IMR-90 (cell line): Measurements from ENCODE around the gene PPP2R1A. TPM values are rescaled to one million over a fixed set of nuclear protein-coding genes. Genes with fewer than 3 reads are reported as not detected.

Experiments used
- ATAC-seq: fragments of 200-7000 bp; cut with Tn5 transposase; 2 replicates; pipeline ENCODE4 v1.9.1; 2020; ENCODE audit warnings: low read depth, mild to moderate bottlenecking, moderate library complexity
- BruUV-seq: library from RNA; stranded (reverse); fragments of 400-500 nt; replicated peaks from 2 replicates; lab custom pipeline; 2021; lab: Mats Ljungman, UMichigan
- CTCF ChIA-PET: fragments of 300-600 bp; formaldehyde crosslinking; extraction: SDS; loops from one replicate; lab custom pipeline; 2021; ENCODE audit warnings: antibody characterized with exemption; lab: Yijun Ruan, JAX
- POLR2A ChIA-PET: fragments of 300-600 bp; sonication (Branson Sonifier 250); formaldehyde crosslinking; loops from one replicate; lab custom pipeline; 2022; ENCODE audit warnings: antibody characterized with exemption; ENCODE audit not compliant: unreplicated experiment; lab: Charles Lee
- DNase-seq: peaks from one replicate; pipeline ENCODE4 v3.0.0; 2013
- H2AFZ ChIP-seq: replicated peaks from 2 replicates; pipeline ENCODE3; 2013; ENCODE audit warnings: low read length, mild to moderate bottlenecking; ENCODE audit not compliant: poor library complexity
- H2AK5ac ChIP-seq: 2 replicates; pipeline ENCODE4 v1.6.1; 2013; ENCODE audit warnings: low read depth, low read length, inconsistent platforms
- H2AK9ac ChIP-seq: replicated peaks from 2 replicates; pipeline ENCODE3; 2013; ENCODE audit warnings: mild to moderate bottlenecking, low read depth, low read length, moderate library complexity; ENCODE audit not compliant: poor library complexity
- H2BK120ac ChIP-seq: 2 replicates; pipeline ENCODE4 v1.6.1; 2013; ENCODE audit warnings: low read depth, low read length, inconsistent platforms
- H2BK15ac ChIP-seq: 3 replicates; pipeline ENCODE4 v1.6.1; 2013; ENCODE audit warnings: low read depth, low read length, inconsistent platforms
- H2BK20ac ChIP-seq: 2 replicates; pipeline ENCODE4 v1.6.1; 2013; ENCODE audit warnings: low read depth, mild to moderate bottlenecking, inconsistent platforms, low read length, moderate library complexity
- H2BK5ac ChIP-seq: 2 replicates; pipeline ENCODE4 v1.6.1; 2013; ENCODE audit warnings: mild to moderate bottlenecking, low read depth, low read length, inconsistent platforms; ENCODE audit not compliant: poor library complexity, severe bottlenecking
- H3K14ac ChIP-seq: replicated peaks from 2 replicates; pipeline ENCODE4 v1.6.1; 2013; ENCODE audit warnings: low read depth, low read length, inconsistent platforms
- H3K18ac ChIP-seq: 2 replicates; pipeline ENCODE4 v1.6.1; 2013; ENCODE audit warnings: low read depth, low read length, control low read depth
- H3K23ac ChIP-seq: 2 replicates; pipeline ENCODE4 v1.6.1; 2013; ENCODE audit warnings: low read depth, low read length, inconsistent platforms
- H3K27ac ChIP-seq: 2 replicates; pipeline ENCODE4 v1.5.1; 2013; ENCODE audit warnings: mild to moderate bottlenecking, control low read depth, low read length; ENCODE audit not compliant: insufficient read depth
- H3K27me3 ChIP-seq: 2 replicates; pipeline ENCODE4 v1.6.1; 2013; ENCODE audit warnings: low read length; ENCODE audit not compliant: control insufficient read depth, insufficient read depth
- H3K36me3 ChIP-seq: 2 replicates; pipeline ENCODE4 v1.6.1; 2013; ENCODE audit warnings: low read length, mixed read lengths; ENCODE audit not compliant: control insufficient read depth, insufficient read depth
- H3K4ac ChIP-seq: 2 replicates; pipeline ENCODE4 v1.6.1; 2013; ENCODE audit warnings: low read depth, low read length, inconsistent platforms
- H3K4me1 ChIP-seq: 2 replicates; pipeline ENCODE4 v1.6.1; 2013; ENCODE audit warnings: low read length, mixed read lengths; ENCODE audit not compliant: control insufficient read depth, insufficient read depth
- H3K4me2 ChIP-seq: 2 replicates; pipeline ENCODE4 v1.6.1; 2013; ENCODE audit warnings: low read depth, mild to moderate bottlenecking, control low read depth, low read length, moderate library complexity
- H3K4me3 ChIP-seq: 2 replicates; pipeline ENCODE4 v1.5.1; 2013; ENCODE audit warnings: low read depth, mild to moderate bottlenecking, control low read depth, low read length, moderate library complexity; ENCODE audit not compliant: insufficient read depth
- H3K56ac ChIP-seq: 2 replicates; pipeline ENCODE4 v1.6.1; 2013; ENCODE audit warnings: low read length, inconsistent platforms; ENCODE audit not compliant: insufficient read depth; ENCODE audit errors: extremely low read depth
- H3K79me1 ChIP-seq, 2 experiments: 2 replicates each; pipeline ENCODE4 v1.6.1; 2013; ENCODE audit warnings: low read length in 2 of 2, inconsistent platforms in 1 of 2, low read depth in 1 of 2
- H3K9ac ChIP-seq: 2 replicates; pipeline ENCODE4 v1.6.1; 2013; ENCODE audit warnings: low read depth, low read length, control low read depth
- H3K9me1 ChIP-seq: 2 replicates; pipeline ENCODE4 v1.6.1; 2013; ENCODE audit warnings: low read length, inconsistent platforms; ENCODE audit not compliant: insufficient read depth
- H3K9me3 ChIP-seq: 2 replicates; pipeline ENCODE4 v1.6.1; 2013; ENCODE audit warnings: low read length; ENCODE audit not compliant: control insufficient read depth, insufficient read depth
- H4K20me1 ChIP-seq: 2 replicates; pipeline ENCODE4 v1.6.1; 2013; ENCODE audit warnings: low read length, inconsistent platforms; ENCODE audit not compliant: insufficient read depth
- H4K5ac ChIP-seq: 2 replicates; pipeline ENCODE4 v1.6.1; 2013; ENCODE audit warnings: mild to moderate bottlenecking, low read depth, low read length, control low read depth
- H4K8ac ChIP-seq, 2 experiments: 2 replicates each; pipeline ENCODE4 v1.6.1; 2013; ENCODE audit warnings: low read depth in 2 of 2, low read length in 2 of 2, control low read depth in 1 of 2, inconsistent platforms in 1 of 2
- H4K91ac ChIP-seq: 2 replicates; pipeline ENCODE4 v1.6.1; 2013; ENCODE audit warnings: low read depth, low read length, inconsistent platforms; ENCODE audit not compliant: insufficient read depth
- BHLHE40 ChIP-seq: fragments of 150-350 bp; IDR thresholded peaks from 2 replicates; pipeline ENCODE4 v1.6.1; 2016; ENCODE audit warnings: mild to moderate bottlenecking, low read depth, low read length
- CEBPB ChIP-seq: IDR thresholded peaks from 2 replicates; pipeline ENCODE4 v1.6.1; 2012; ENCODE audit warnings: low read depth, low read length, improper control_type of control experiment
- FOS ChIP-seq: fragments of 150-350 bp; IDR thresholded peaks from 2 replicates; pipeline ENCODE4 v1.6.1; 2016; ENCODE audit warnings: low read depth, low read length
- MAFK ChIP-seq: IDR thresholded peaks from 2 replicates; pipeline ENCODE4 v1.6.1; 2012; ENCODE audit warnings: low read depth, low read length, improper control_type of control experiment
- MAZ ChIP-seq: IDR thresholded peaks from 2 replicates; pipeline ENCODE4 v1.6.1; 2012; ENCODE audit warnings: low read depth, mild to moderate bottlenecking, low read length, improper control_type of control experiment, moderate library complexity, borderline replicate concordance
- MXI1 ChIP-seq: IDR thresholded peaks from 2 replicates; pipeline ENCODE4 v1.6.1; 2012; ENCODE audit warnings: low read depth, mild to moderate bottlenecking, low read length, moderate library complexity, borderline replicate concordance
- POLR2A ChIP-seq: IDR thresholded peaks from 2 replicates; pipeline ENCODE4 v1.6.1; 2012; ENCODE audit warnings: mild to moderate bottlenecking, low read depth, low read length
- RAD21 ChIP-seq: IDR thresholded peaks from 2 replicates; pipeline ENCODE4 v1.6.1; 2012; ENCODE audit warnings: low read length, improper control_type of control experiment
- RCOR1 ChIP-seq: IDR thresholded peaks from 2 replicates; pipeline ENCODE4 v1.6.1; 2012; ENCODE audit warnings: mild to moderate bottlenecking, low read length, improper control_type of control experiment; ENCODE audit not compliant: insufficient replicate concordance
- RFX5 ChIP-seq: IDR thresholded peaks from 2 replicates; pipeline ENCODE4 v1.8.0; 2012; ENCODE audit warnings: low read depth, mild to moderate bottlenecking, low read length, moderate library complexity
- SMC3 ChIP-seq: fragments of 150-350 bp; IDR thresholded peaks from 2 replicates; pipeline ENCODE4 v1.6.1; 2016; ENCODE audit warnings: low read depth, mild to moderate bottlenecking, antibody characterized with exemption, low read length, moderate library complexity
- dilution Hi-C: fragments of 300-500 bp; cut with HindIII; formaldehyde crosslinking; loops from one replicate; pipeline ENCODE4 v1.14.3; 2018; ENCODE audit warnings: low sequenced_read_pairs; ENCODE audit not compliant: unreplicated experiment
- in situ Hi-C: fragments of 300-500 bp; cut with MboI; formaldehyde crosslinking; loops from 3 replicates; pipeline ENCODE4 v1.14.3; 2019; ENCODE audit warnings: low sequenced_read_pairs, inconsistent platforms, mixed read lengths
- intact Hi-C: fragments of 100-400 bp; cut with micrococcal nuclease; formaldehyde crosslinking; loops from 2 replicates; pipeline ENCODE4 v1.10.0; 2022
- polyA plus RNA-seq, 3 experiments: library from polyadenylated mRNA; depleted of rRNA; stranded (reverse); fragments of >200 nt; gene quantifications; 2 replicates each; pipeline ENCODE4 v1.2.3, GENCODE V29; 2012; ENCODE audit warnings: low replicate concordance in 1 of 3
- total RNA-seq: library from RNA; depleted of rRNA; stranded (reverse); fragments of >200 nt; gene quantifications from 2 replicates; pipeline ENCODE4 v1.2.3, GENCODE V29; 2012

The PPP2R1A gene
- total and polyA plus RNA-seq, 2 of the 4 experiments (the other 2 are of a cell fraction) = 173 to 250 TPM

- no peaks in the 10 kb centered on the region for H4K20me1 ChIP-seq
- no peak overlapping the region for H3K27ac ChIP-seq
- ChIA-PET CTCF (no interaction called here), POLR2A (no interaction called here)
- H2BK15ac ChIP-seq = no peak overlapping the region
- H4K91ac ChIP-seq = no peak overlapping the region
- no peak overlapping the region for H2AK9ac ChIP-seq
- no peaks in the 10 kb centered on the region for H3K27me3 ChIP-seq
- in situ Hi-C loops = no loop called here
- no peak overlapping the region for H3K4ac ChIP-seq
- no peak for TF ChIP-seq CEBPB
- no peak for TF ChIP-seq RFX5
- no peak for TF ChIP-seq MXI1
- no peak for TF ChIP-seq FOS
- TF ChIP-seq SMC3 = no peak
- no peak for TF ChIP-seq RAD21
- no peak for TF ChIP-seq MAFK
- no peak for TF ChIP-seq BHLHE40
- TF ChIP-seq RCOR1 = no peak
- TF ChIP-seq MAZ = no peak
- no peak for TF ChIP-seq POLR2A
- no peak overlapping the region for H2AFZ ChIP-seq
- peaks cover 24% of the 10 kb centered on the region for H3K9me3 ChIP-seq
- H3K4me1 ChIP-seq = no peaks in the 10 kb centered on the region
- H3K14ac ChIP-seq = no peak overlapping the region
- no peak overlapping the region for H2BK20ac ChIP-seq
- H3K56ac ChIP-seq = no peak overlapping the region
- no peak overlapping the region for H4K5ac ChIP-seq
- no peak overlapping the region for H2AK5ac ChIP-seq
- no peaks in the 10 kb centered on the region for H3K9me1 ChIP-seq
- DNase-seq = no peak
- H3K36me3 ChIP-seq = no peaks in the 10 kb centered on the region
- intact Hi-C loops = no loop called here
- dilution Hi-C loops = no loop called here
- H3K23ac ChIP-seq = no peak overlapping the region
- H3K18ac ChIP-seq = no peak overlapping the region
- H4K8ac ChIP-seq = no peak overlapping the region
- H2BK120ac ChIP-seq = no peak overlapping the region
- no peak overlapping the region for H3K4me3 ChIP-seq
- ATAC-seq = no peak
- no TSS peak for BruUV-seq
- no peak overlapping the region for H3K9ac ChIP-seq
- no peak overlapping the region for H2BK5ac ChIP-seq
- H3K79me1 ChIP-seq = no peaks in the 10 kb centered on the region
- no peak overlapping the region for H3K4me2 ChIP-seq
Observed at GRCh38 chr19:52148256-52148655, 41.6 kb upstream of the PPP2R1A start.
